Endothelial cell of umbilical vein (primary cell): ENCODE measurements around the gene FANCL. TPM values are rescaled to one million over a fixed set of nuclear protein-coding genes. Genes with fewer than 3 reads are reported as not detected.

Experiments used
- polyA plus RNA-seq, 4 experiments: library from polyadenylated mRNA; depleted of rRNA in 3 of 4; stranded (reverse) in 3 of 4; unstranded in 1 of 4; fragments of >200 nt; gene quantifications; 2 replicates each; pipeline versions ENCODE4 v1.2.1 to v1.2.3, GENCODE V29; 2011 to 2012; ENCODE audit warnings: missing spikeins in 1 of 4
- total RNA-seq: library from RNA; stranded (reverse); gene quantifications from 2 replicates; pipeline ENCODE4 v1.2.3, GENCODE V29; 2021

FANCL gene
- total and polyA plus RNA-seq, 2 donors (not counting 3 experiments of a cell fraction or from before 2014, with no cell fraction given), result 10.3 to 15.8 TPM

Other genes starting within 250 kb of the FANCL start
- 35.2 and 42.0 TPM in 2 replicates for gene VRK2, start 194.5 kb downstream of the FANCL start, total RNA-seq
- gene VRK2, start 194.5 kb downstream of the FANCL start, polyA plus RNA-seq, result 8.5 and 11.2 TPM in 2 replicates